OCI-LY3 (cell line): ENCODE measurements around the gene VPS35L.

Source experiments
- EZH2phosphoT487 ChIP-seq: fragments of 200-600 bp; shearing (Covaris generic); IDR thresholded peaks from 2 replicates; pipeline ENCODE4 v1.6.1; 2018; ENCODE audit warnings: antibody characterized with exemption, mixed run types, low read depth
- TF ChIP-seq, protein P1 (sequence below): fragments of 200-600, 300-600 bp; sonication (generic); IDR thresholded peaks from 2 replicates; pipeline ENCODE4 v1.5.1; 2014; ENCODE audit warnings: antibody characterized with exemption, low read length, low read depth

DNA sequence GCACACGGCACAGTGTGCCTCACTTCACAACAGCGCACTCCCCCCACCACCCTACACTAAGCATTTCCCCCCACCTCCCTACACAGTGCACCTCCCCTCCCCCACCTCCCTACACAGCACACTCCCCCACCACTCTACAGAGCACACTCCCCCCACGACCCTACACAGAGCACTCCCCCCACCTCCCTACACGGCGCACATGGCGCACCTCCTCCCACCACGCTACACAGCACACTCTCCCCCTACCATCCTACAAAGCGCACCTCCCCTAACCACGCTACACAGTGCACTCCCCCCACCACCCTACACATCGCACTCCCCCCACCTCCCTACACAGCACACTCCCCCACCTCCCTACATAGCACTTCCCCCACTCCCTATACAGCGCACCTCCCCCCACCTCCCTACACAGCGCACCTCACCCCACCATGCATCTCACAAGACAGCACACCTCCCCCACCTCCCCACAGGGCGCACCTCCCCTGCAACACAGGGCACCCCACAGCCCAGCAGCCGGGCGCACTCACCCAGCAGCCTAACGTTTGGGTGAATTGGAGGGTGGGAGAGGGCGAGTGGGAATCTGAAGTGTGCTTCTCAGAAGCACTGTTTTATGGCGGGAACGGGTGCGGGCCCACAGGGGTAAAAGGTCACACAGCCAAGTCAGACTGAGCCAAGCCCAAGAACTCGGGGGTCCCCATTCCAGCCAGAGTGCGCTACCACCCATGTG lies 152.2 kb downstream of the VPS35L start:
- TF ChIP-seq, protein P1, sequence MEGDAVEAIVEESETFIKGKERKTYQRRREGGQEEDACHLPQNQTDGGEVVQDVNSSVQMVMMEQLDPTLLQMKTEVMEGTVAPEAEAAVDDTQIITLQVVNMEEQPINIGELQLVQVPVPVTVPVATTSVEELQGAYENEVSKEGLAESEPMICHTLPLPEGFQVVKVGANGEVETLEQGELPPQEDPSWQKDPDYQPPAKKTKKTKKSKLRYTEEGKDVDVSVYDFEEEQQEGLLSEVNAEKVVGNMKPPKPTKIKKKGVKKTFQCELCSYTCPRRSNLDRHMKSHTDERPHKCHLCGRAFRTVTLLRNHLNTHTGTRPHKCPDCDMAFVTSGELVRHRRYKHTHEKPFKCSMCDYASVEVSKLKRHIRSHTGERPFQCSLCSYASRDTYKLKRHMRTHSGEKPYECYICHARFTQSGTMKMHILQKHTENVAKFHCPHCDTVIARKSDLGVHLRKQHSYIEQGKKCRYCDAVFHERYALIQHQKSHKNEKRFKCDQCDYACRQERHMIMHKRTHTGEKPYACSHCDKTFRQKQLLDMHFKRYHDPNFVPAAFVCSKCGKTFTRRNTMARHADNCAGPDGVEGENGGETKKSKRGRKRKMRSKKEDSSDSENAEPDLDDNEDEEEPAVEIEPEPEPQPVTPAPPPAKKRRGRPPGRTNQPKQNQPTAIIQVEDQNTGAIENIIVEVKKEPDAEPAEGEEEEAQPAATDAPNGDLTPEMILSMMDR: no peak
- TF ChIP-seq EZH2phosphoT487: no peak
